IMR-90 (cell line): ENCODE results near the gene NPY1R.

Experiments used
- BHLHE40 ChIP-seq: fragments of 150-350 bp; IDR thresholded peaks from 2 replicates; pipeline ENCODE4 v1.6.1; 2016; ENCODE audit warnings: mild to moderate bottlenecking, low read depth, low read length
- CEBPB ChIP-seq: IDR thresholded peaks from 2 replicates; pipeline ENCODE4 v1.6.1; 2012; ENCODE audit warnings: low read depth, low read length, improper control_type of control experiment
- CTCF ChIP-seq: conservative IDR thresholded peaks from 2 replicates; pipeline ENCODE4 v1.5.1; 2012; ENCODE audit warnings: mild to moderate bottlenecking, low read depth, low read length, improper control_type of control experiment
- FOS ChIP-seq: fragments of 150-350 bp; IDR thresholded peaks from 2 replicates; pipeline ENCODE4 v1.6.1; 2016; ENCODE audit warnings: low read depth, low read length
- MAFK ChIP-seq: IDR thresholded peaks from 2 replicates; pipeline ENCODE4 v1.6.1; 2012; ENCODE audit warnings: low read depth, low read length, improper control_type of control experiment
- NFE2L2 ChIP-seq: fragments of 150-350 bp; IDR thresholded peaks from 2 replicates; pipeline ENCODE4 v1.6.1; 2016; ENCODE audit warnings: low read depth, mild to moderate bottlenecking, low read length
- POLR2A ChIP-seq: IDR thresholded peaks from 2 replicates; pipeline ENCODE4 v1.6.1; 2012; ENCODE audit warnings: mild to moderate bottlenecking, low read depth, low read length
- RFX5 ChIP-seq: IDR thresholded peaks from 2 replicates; pipeline ENCODE4 v1.8.0; 2012; ENCODE audit warnings: low read depth, mild to moderate bottlenecking, low read length, moderate library complexity
- SMC3 ChIP-seq: fragments of 150-350 bp; IDR thresholded peaks from 2 replicates; pipeline ENCODE4 v1.6.1; 2016; ENCODE audit warnings: low read depth, mild to moderate bottlenecking, antibody characterized with exemption, low read length, moderate library complexity

GRCh38 chr4:163317110-163317509 is 15.3 kb downstream of the NPY1R start:
- no peak for TF ChIP-seq CTCF
- no peak for TF ChIP-seq POLR2A
- TF ChIP-seq RFX5: no peak
- TF ChIP-seq FOS: no peak
- TF ChIP-seq SMC3: no peak
- TF ChIP-seq CEBPB: no peak
- no peak for TF ChIP-seq NFE2L2
- TF ChIP-seq MAFK: no peak
- no peak for TF ChIP-seq BHLHE40
